ENCODE results near the gene CCT6B. TPM values are rescaled to one million over a fixed set of nuclear protein-coding genes. Genes with fewer than 3 reads are reported as not detected.

Gene CCT6B
- total and polyA plus RNA-seq, 9 of the 15 experiments (the other 6 are each of a cell fraction or from before 2014, with no cell fraction given), result 0.25 to 0.91 (median 0.58) TPM

DNA sequence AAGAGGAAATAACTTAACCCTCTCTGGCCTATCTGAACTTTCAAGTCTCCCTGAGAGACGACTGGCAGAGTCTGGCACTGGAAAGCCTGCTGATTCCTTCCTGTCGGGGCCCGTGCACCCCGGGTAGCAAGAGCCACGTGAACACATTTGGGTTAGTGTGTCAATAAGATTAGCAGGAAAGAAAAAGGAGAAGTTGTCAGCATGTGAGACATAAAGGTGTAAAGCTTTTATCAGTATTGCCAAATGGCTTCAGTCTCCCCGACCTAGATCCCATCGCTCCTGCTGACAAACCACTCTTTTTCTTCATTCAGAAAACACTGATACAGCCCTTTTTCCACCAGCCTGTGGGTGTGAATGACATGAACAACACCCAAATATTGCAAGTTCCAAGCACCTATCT is 74.4 kb downstream of the CCT6B start (continued):
- TF ChIP-seq TAL1 (IDR thresholded peaks at IDR 0.05), result peak; percentile 94
- TF ChIP-seq SOX6 (IDR thresholded peaks at IDR 0.05), result peak; percentile 95
- TF ChIP-seq KDM1A (IDR thresholded peaks at IDR 0.05), result peak; percentile 23 to 66; a peak in 3 of 4 replicates
- peak; percentile 57; the same call in 1 of the 2 replicates for TF ChIP-seq SMAD3 (CRISPR knock-in tag; conservative IDR thresholded peaks at IDR 0.05)
- peak; percentile 73 to 86; a peak in 3 of 4 replicates for TF ChIP-seq RCOR1 (IDR thresholded peaks at IDR 0.05; ENCODE audit: borderline replicate concordance in 1 of 2, low read depth in 2 of 2, low read length in 2 of 2)
- no peak for TF ChIP-seq MCM2 (IDR thresholded peaks at IDR 0.05; ENCODE audit: low read depth)
- TF ChIP-seq RB1 (IDR thresholded peaks at IDR 0.05; ENCODE audit: low read depth), result peak; percentile 19; the same call in 1 of the 2 replicates
- peak; percentile 87; the same call in 1 of the 2 replicates for TF ChIP-seq SMARCE1 (IDR thresholded peaks at IDR 0.05)
- TF ChIP-seq MTA2 (IDR thresholded peaks at IDR 0.05; ENCODE audit: low read depth), result peak; percentile 89
- TF ChIP-seq NFE2 (IDR thresholded peaks at IDR 0.05; ENCODE audit: low read depth), result peak; percentile 30
- TF ChIP-seq ZNF316 (IDR thresholded peaks at IDR 0.05), result peak; percentile 62
- peak; percentile 32; the same call in 1 of the 2 replicates for TF ChIP-seq NBN (IDR thresholded peaks at IDR 0.05; ENCODE audit: low read depth)
- peak; percentile 57 for TF ChIP-seq C11orf30 (IDR thresholded peaks at IDR 0.05; ENCODE audit: low read depth)
- no peak for TF ChIP-seq PURB (CRISPR knock-in tag; IDR thresholded peaks at IDR 0.05; ENCODE audit: low read depth)
- TF ChIP-seq FOXK2 (conservative IDR thresholded peaks at IDR 0.05 in 1 of 2, IDR thresholded peaks at IDR 0.05 in 1 of 2; ENCODE audit: low read depth in 2 of 2), result 0 out of 4 replicates have a peak, but pooled peaks of 1 of the 2 experiments have one; percentile 35
- no peak for TF ChIP-seq SRSF3 (IDR thresholded peaks at IDR 0.05; ENCODE audit: insufficient read depth, low read length)
- peak; percentile 70 for TF ChIP-seq ZEB2 (IDR thresholded peaks at IDR 0.05)
- no peak for TF ChIP-seq KLF1 (tag; IDR thresholded peaks at IDR 0.05)
- peak; percentile 80 for TF ChIP-seq DPF2 (IDR thresholded peaks at IDR 0.05)
- TF ChIP-seq, protein P1, sequence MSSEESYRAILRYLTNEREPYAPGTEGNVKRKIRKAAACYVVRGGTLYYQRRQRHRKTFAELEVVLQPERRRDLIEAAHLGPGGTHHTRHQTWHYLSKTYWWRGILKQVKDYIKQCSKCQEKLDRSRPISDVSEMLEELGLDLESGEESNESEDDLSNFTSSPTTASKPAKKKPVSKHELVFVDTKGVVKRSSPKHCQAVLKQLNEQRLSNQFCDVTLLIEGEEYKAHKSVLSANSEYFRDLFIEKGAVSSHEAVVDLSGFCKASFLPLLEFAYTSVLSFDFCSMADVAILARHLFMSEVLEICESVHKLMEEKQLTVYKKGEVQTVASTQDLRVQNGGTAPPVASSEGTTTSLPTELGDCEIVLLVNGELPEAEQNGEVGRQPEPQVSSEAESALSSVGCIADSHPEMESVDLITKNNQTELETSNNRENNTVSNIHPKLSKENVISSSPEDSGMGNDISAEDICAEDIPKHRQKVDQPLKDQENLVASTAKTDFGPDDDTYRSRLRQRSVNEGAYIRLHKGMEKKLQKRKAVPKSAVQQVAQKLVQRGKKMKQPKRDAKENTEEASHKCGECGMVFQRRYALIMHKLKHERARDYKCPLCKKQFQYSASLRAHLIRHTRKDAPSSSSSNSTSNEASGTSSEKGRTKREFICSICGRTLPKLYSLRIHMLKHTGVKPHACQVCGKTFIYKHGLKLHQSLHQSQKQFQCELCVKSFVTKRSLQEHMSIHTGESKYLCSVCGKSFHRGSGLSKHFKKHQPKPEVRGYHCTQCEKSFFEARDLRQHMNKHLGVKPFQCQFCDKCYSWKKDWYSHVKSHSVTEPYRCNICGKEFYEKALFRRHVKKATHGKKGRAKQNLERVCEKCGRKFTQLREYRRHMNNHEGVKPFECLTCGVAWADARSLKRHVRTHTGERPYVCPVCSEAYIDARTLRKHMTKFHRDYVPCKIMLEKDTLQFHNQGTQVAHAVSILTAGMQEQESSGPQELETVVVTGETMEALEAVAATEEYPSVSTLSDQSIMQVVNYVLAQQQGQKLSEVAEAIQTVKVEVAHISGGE (CRISPR knock-in tag; IDR thresholded peaks at IDR 0.05), result 0 out of 6 replicates have a peak, but pooled peaks of 1 of the 3 experiments have one; percentile 26
- TF ChIP-seq JUND (IDR thresholded peaks at IDR 0.05; ENCODE audit: borderline replicate concordance, low read depth, low read length), result 0 out of 2 replicates have a peak, but pooled peaks have one; percentile 24
- no peak; the same call in 2 of the 3 replicates for TF ChIP-seq JUND (tag; IDR thresholded peaks at IDR 0.05; ENCODE audit: borderline replicate concordance, low read depth, low read length)
- peak; percentile 78 for TF ChIP-seq HDAC3 (IDR thresholded peaks at IDR 0.05; ENCODE audit: borderline replicate concordance, partially characterized antibody)
- TF ChIP-seq STAT5A (IDR thresholded peaks at IDR 0.05; ENCODE audit: borderline replicate concordance, low read length), result peak; percentile 77; the same call in 1 of the 2 replicates
- TF ChIP-seq CBFA2T2 (conservative IDR thresholded peaks at IDR 0.05), result peak; percentile 89
- no peak for TF ChIP-seq TOE1 (IDR thresholded peaks at IDR 0.05; ENCODE audit: borderline replicate concordance)
- no peak for TF ChIP-seq TOE1 (CRISPR knock-in tag; IDR thresholded peaks at IDR 0.05; ENCODE audit: borderline replicate concordance, low read depth)
- no peak for TF ChIP-seq ZNF174 (CRISPR knock-in tag; IDR thresholded peaks at IDR 0.05)
- peak; percentile 63; the same call in 1 of the 2 replicates for TF ChIP-seq MXI1 (IDR thresholded peaks at IDR 0.05; ENCODE audit: low read depth, low read length)
- TF ChIP-seq CXXC5 (CRISPR knock-in tag; IDR thresholded peaks at IDR 0.05), result peak; percentile 76
- peak; percentile 88 for TF ChIP-seq EP300 (IDR thresholded peaks at IDR 0.05; ENCODE audit: low read length)
